ENCODE measurements around the gene DOCK8. TPM values are rescaled to one million over a fixed set of nuclear protein-coding genes. Genes with fewer than 3 reads are reported as not detected.
A peak's percentile ranks its signal among the peaks of the same experiment; 100 is the strongest.

The DOCK8 gene
- total and polyA plus RNA-seq, 2 donors from 2014 or later, result 5.0 to 46.5 TPM

- Histone ChIP-seq H3K4me3 (ENCODE audit: low read length in 3 of 3) (no peak overlapping the region), H3K27ac (ENCODE audit: low read depth in 2 of 2, low read length in 2 of 2) (no peak overlapping the region), H3K36me3 (ENCODE audit: control insufficient read depth in 2 of 3, insufficient read depth in 3 of 3, low read length in 3 of 3) (peaks cover 0 to 10% (median 0%) of the 10 kb centered on the region in 3 donors), H3K9ac (ENCODE audit: low read length in 3 of 3) (no peak overlapping the region), H3K27me3 (ENCODE audit: control insufficient read depth, insufficient read depth, low read length) (no peaks in the 10 kb centered on the region), H3K4me1 (ENCODE audit: control insufficient read depth in 2 of 3, insufficient read depth in 2 of 3, low read depth in 1 of 3, low read length in 3 of 3) (no peaks in the 10 kb centered on the region), H3K9me3 (ENCODE audit: control insufficient read depth in 2 of 3, insufficient read depth in 1 of 3, low read length in 3 of 3) (no peaks in the 10 kb centered on the region)
- intact Hi-C loops (cut with DNase I), result no loop called here
- FAIRE-seq, result no peak
- TF ChIP-seq CTCF (IDR thresholded peaks at IDR 0.05; ENCODE audit: borderline replicate concordance, extremely low read depth, insufficient read depth), result no peak
- no peak for DNase-seq
Observed at GRCh38 chr9:376115-376514, 161.4 kb downstream of the DOCK8 start.

- H3K36me3 ChIP-seq (ENCODE audit: control insufficient read depth in 2 of 3, insufficient read depth in 3 of 3, low read length in 3 of 3), result peaks cover 0 to 6% (median 0%) of the 10 kb centered on the region in 3 donors
- no peak overlapping the region for H3K27ac ChIP-seq (ENCODE audit: low read depth in 2 of 2, low read length in 2 of 2)
- H3K4me3 ChIP-seq (ENCODE audit: low read length in 3 of 3), result no peak overlapping the region
- intact Hi-C loops (cut with DNase I), result no loop called here
- no peaks in the 10 kb centered on the region for H3K9me3 ChIP-seq (ENCODE audit: control insufficient read depth in 2 of 3, insufficient read depth in 1 of 3, low read length in 3 of 3)
- no peak for DNase-seq
- FAIRE-seq, result no peak
- no peak for TF ChIP-seq CTCF (IDR thresholded peaks at IDR 0.05; ENCODE audit: borderline replicate concordance, extremely low read depth, insufficient read depth)
- H3K27me3 ChIP-seq (ENCODE audit: control insufficient read depth, insufficient read depth, low read length), result no peaks in the 10 kb centered on the region
- no peaks in the 10 kb centered on the region for H3K4me1 ChIP-seq (ENCODE audit: control insufficient read depth in 2 of 3, insufficient read depth in 2 of 3, low read depth in 1 of 3, low read length in 3 of 3)
- no peak overlapping the region for H3K9ac ChIP-seq (ENCODE audit: low read length in 3 of 3)
Observed at GRCh38 chr9:378263-378662, 163.6 kb downstream of the DOCK8 start.

GRCh38 chr9:382383-382782 lies 167.7 kb downstream of the DOCK8 start:
- intact Hi-C loops (cut with DNase I), result no loop called here
- H3K4me3 ChIP-seq (ENCODE audit: low read length in 3 of 3), result no peak overlapping the region
- no peaks in the 10 kb centered on the region for H3K27me3 ChIP-seq (ENCODE audit: control insufficient read depth, insufficient read depth, low read length)
- no peak for TF ChIP-seq CTCF (IDR thresholded peaks at IDR 0.05; ENCODE audit: borderline replicate concordance, extremely low read depth, insufficient read depth)
- H3K27ac ChIP-seq (ENCODE audit: low read depth in 2 of 2, low read length in 2 of 2), result no peak overlapping the region
- H3K9me3 ChIP-seq (ENCODE audit: control insufficient read depth in 2 of 3, insufficient read depth in 1 of 3, low read length in 3 of 3), result no peaks in the 10 kb centered on the region
- DNase-seq (no peak), FAIRE-seq (no peak)
- H3K36me3 ChIP-seq (ENCODE audit: control insufficient read depth in 2 of 3, insufficient read depth in 3 of 3, low read length in 3 of 3), result peaks cover 0 to 8% (median 0%) of the 10 kb centered on the region in 3 donors
- H3K9ac ChIP-seq (ENCODE audit: low read length in 3 of 3), result no peak overlapping the region
- no peaks in the 10 kb centered on the region for H3K4me1 ChIP-seq (ENCODE audit: control insufficient read depth in 2 of 3, insufficient read depth in 2 of 3, low read depth in 1 of 3, low read length in 3 of 3)

- FAIRE-seq, result no peak
- DNase-seq, result peak in 4 of 5 donors; percentile 69 to 89 (median 80)
- intact Hi-C loops (cut with DNase I), result no loop called here
- peaks cover 0 to 3% (median 0%) of the 10 kb centered on the region in 3 donors for H3K36me3 ChIP-seq (ENCODE audit: control insufficient read depth in 2 of 3, insufficient read depth in 3 of 3, low read length in 3 of 3)
- no peak overlapping the region for H3K27ac ChIP-seq (ENCODE audit: low read depth in 2 of 2, low read length in 2 of 2)
- H3K9ac ChIP-seq (ENCODE audit: low read length in 3 of 3), result no peak overlapping the region
- H3K9me3 ChIP-seq (ENCODE audit: control insufficient read depth in 2 of 3, insufficient read depth in 1 of 3, low read length in 3 of 3), result no peaks in the 10 kb centered on the region
- no peaks in the 10 kb centered on the region for H3K4me1 ChIP-seq (ENCODE audit: control insufficient read depth in 2 of 3, insufficient read depth in 2 of 3, low read depth in 1 of 3, low read length in 3 of 3)
- peak; percentile 74 for TF ChIP-seq CTCF (IDR thresholded peaks at IDR 0.05; ENCODE audit: borderline replicate concordance, extremely low read depth, insufficient read depth)
- H3K4me3 ChIP-seq (ENCODE audit: low read length in 3 of 3), result no peak overlapping the region
- no peaks in the 10 kb centered on the region for H3K27me3 ChIP-seq (ENCODE audit: control insufficient read depth, insufficient read depth, low read length)
Observed at GRCh38 chr9:385818-386398, 171.2 kb downstream of the DOCK8 start.
